ELF-1 (cell line): Measurements from ENCODE around the gene GTF2H4.
A peak's percentile ranks its signal among the peaks of the same experiment; 100 is the strongest.

Experiments used
- DNase-seq: peaks from one replicate; pipeline ENCODE4 v3.0.0-alpha.2; 2016; ENCODE audit warnings: low read depth, low spot score

GTF2H4 gene

DNA sequence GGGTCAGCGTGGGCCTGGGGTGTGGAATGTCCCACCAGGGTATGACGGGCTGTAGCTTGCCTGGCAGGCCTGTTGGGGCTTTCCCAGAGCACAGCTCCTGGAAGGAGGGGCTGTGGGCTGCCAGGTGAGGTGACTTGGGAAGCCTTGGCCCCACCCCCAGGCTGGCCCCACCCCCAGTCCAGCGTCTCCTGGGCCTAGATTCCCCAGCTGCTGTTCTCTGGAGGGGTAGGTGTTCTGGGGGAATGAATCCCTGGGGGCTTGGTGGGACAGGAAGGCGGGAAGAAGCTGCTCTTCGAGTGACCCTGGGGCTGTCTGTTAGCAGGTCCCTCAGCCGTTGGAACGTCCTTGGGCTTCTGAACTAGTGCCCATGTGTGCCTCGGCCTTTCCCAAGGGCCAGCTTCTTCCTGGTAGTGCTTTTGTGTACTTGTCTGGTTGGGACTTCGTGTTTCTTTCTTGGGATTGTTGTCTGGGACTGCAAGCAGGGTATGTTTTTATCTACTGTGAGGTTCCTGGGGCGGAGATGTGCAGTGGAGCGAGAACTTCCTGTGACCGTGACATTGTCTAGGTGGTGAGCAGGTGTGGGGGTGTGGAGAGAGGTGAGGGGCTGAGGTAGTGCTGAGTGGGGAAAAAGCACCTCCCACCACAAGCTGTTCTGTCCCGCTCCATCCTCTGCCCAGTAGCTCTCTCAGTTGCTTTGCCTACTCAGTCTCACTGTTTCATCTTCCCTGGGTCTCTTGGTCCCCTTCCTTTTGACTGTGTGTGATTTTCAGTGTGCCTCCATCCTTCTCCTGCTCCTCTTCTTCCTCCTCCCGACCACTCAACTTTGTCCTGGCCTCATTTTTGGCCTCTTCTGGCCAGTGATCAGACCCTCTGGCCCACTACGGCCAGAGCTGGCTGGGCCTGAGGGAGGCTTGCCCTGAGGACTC, 25.0 kb upstream of the GTF2H4 start:
- DNase-seq, result peak; percentile 76

DNA sequence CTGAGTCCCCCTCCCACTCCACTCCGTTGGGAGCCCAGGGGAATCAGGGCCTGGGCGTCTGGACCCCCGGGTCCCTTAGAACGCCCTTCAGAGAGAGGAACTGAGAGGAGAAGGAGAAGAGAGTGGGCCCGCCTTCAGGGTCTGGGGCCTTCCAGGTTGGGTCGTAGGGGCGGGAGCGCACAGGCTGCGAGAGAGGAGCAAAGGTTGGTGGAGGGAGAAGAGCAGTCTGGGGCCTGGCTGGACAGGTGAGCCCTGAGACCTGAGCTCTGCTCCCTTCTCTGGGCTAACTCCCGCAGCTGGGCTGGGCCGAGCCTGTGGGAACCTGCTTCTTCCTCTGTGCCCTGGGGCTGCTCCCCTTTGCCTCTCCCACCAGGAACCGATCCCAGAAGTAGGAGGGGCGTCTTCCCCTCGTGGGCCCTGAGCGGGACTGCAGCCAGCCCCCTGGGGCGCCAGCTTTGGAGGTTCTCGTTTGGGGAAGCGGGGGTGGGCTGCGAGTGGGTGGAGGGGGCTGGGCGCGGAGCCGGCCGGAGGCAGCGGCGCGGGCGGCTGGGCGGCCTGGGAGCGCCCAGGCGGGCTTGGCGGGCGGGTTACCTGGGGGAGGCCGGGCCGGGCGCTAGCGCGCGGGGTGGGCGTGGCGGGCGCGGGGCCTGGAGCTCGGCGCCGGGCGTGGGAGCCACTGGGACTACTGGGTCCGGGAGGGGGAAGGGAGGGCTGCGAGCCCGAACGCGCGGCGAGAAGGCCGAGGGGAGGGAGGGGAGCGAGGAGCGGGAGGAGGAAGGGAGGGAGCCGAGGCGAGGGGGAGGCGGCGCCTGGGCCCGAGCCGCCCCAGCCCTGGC, 24.1 kb upstream of the GTF2H4 start, which contains the start of gene DDR1:
TSS of gene DDR1 (plus strand) at position 835 of the 836 bp plus-strand sequence. CDS start 4,211 bp downstream, outside the sequence.
- DNase-seq, result peak; percentile 72

DNA sequence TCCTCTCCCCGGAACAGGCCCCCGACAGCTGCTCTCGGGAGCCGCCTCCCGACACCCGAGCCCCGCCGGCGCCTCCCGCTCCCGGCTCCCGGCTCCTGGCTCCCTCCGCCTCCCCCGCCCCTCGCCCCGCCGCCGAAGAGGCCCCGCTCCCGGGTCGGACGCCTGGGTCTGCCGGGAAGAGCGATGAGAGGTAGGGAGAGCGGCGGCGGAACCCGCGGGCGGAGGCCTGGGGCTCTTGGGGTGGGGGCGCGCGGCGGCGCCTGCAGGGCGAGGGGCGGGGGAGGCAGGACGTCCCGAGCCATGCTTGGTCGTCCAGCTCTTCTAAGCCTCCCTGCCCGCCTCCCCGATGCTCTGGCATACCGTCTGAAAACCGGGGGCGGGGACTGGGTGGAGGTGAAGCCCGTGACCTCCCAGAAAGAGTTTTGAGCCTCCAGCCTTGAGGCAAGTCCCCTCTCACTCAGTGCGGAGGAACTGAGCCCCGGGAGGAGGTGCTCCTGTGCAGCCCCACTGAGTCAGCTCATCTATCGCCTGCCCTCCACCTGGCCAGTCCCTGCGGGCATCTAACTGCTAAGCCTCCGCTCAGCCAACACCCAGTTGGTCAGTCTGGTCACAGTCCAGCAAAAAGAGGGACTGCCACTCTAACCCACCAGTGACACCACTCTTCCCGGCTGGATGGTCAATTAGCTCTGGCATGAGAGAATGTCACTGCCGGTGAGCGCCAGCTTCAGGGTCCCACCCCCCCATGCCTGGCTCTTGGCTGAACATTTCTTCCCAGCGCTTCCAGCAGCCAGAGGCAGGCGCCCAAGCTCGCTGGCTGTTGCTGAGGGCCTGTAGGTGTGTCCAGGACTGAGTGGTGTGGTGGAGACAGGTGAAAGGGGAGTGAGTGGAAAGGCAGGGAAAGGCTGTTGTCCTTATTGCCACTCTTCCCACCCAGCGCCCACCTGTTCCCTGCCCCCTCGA, 23.2 kb upstream of the GTF2H4 start:
- peak; percentile 68 for DNase-seq

DNA sequence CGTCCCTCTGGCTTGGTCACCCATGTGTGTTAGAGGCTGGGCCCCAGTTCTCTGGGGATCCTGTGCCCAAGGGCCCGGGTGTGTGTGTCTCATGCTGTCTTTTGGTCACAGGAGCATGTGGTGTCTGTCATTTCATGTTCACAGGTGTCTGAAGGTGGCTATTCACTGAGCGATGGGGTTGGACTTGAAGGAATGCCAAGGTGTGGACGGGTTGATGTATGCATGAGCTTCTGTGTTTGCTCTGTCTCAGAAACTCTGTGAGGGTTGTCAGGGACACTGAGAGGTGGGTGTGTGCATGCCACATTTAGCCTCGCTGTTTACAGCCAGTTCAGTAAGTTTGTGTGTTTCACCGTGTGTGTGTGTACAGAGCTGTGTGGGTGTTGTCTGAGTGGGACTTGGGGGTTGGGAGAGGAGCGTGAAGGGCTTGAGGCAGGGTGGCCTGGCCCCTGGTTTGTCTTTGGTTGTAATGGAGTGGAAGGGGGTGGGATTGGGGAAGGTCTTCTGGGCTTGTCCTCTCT, 22.5 kb upstream of the GTF2H4 start:
- DNase-seq, result peak; percentile 36

DNA sequence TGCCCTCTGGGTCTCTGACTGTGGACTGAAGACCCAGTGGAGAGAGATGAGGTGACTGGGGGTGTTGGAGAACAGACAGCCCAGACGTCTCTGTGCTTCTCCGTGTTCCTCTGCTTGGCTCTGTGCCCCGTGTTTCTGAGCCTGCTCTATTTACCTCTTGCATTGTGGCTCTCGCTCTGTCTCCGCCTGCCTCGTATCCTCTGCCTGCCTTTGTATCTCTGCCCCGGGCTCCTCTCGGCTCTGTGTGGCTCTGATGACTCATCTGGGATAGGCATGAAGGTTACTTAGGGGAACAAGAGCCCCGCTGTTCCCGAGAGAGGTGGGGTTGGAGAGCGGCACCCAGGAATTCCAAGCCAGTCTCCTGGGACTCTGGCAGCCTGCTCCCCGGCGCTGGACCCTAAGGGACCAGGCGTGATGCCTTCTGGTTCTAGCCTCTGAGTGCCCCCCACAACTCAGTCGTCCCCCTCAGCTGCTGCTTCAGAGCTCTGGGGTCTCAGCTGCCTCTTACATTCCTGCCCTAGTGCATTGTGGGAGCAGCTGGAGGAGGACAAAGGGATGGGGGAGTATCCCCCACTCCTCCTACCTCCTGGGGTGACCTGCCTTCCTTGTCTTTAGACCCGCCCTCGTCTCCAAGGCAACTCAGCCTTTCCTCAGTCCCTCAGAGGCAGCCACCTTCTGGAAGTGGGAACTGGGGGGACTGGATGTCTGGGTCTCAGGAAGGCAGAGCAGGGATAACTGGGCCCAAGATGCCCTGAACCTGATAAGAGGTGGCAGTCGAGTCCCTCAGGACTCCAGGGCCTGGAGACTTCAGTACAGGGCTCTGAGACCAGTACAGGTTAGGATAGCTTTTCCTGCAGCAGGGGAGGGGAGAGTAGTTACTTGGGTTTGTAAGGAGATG, 21.8 kb upstream of the GTF2H4 start:
- DNase-seq, result peak; percentile 85

DNA sequence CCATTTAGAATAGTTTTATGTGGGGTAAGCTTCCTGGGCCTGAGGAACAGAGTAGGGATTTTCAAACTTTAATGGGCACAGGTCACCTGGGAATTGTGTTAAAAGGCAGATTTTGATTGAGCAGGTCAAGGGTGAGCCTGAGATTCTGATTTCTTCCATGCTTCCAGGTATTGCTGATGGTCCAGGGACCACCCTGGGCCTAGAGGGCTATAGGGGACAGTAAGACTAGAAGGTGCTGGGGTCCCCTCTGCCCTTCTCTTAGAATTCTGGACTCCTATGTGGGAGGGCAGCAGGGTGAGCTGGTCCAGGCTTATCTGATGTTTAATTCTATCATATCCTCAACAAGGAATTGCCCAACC, 21.1 kb upstream of the GTF2H4 start:
- no peak for DNase-seq

DNA sequence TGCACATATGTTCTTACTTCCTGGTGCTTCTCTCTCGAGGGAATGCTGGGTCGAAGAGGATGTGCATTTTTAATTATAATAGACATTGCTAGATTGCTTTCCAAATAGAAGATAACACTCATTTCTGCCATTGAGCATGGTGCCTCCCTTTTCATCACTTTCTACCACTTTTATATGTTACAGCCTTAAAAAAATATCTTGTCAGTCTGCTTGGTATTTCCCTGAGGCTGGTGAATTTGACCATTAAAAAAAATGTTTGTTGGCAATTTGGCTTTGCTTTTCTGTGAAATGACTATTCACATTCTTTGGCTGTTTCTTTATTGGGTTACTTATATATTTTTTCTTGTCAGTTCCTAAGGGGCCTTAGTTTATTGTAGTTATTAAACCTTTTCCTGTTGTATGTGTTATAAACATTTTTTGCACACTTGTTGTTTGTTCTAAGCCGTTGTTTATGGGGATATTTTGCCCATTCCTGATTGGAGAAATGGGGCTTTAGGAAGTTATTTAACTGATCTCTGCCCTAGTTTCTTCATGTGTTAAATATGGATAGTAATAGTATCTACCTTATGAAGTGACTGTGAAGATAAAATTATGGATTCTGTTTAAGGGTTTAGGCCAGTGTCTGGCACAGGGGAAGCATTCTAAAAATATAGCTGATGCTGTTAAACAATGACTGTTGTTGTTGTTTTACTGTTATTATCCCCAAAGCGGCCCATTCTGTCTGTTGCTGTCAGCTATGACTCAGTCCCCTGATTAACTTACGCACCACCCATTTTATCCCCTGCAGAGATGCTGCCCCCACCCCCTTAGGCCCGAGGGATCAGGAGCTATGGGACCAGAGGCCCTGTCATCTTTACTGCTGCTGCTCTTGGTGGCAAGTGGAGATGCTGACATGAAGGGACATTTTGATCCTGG, 19.8 kb upstream of the GTF2H4 start:
- no peak for DNase-seq

DNA sequence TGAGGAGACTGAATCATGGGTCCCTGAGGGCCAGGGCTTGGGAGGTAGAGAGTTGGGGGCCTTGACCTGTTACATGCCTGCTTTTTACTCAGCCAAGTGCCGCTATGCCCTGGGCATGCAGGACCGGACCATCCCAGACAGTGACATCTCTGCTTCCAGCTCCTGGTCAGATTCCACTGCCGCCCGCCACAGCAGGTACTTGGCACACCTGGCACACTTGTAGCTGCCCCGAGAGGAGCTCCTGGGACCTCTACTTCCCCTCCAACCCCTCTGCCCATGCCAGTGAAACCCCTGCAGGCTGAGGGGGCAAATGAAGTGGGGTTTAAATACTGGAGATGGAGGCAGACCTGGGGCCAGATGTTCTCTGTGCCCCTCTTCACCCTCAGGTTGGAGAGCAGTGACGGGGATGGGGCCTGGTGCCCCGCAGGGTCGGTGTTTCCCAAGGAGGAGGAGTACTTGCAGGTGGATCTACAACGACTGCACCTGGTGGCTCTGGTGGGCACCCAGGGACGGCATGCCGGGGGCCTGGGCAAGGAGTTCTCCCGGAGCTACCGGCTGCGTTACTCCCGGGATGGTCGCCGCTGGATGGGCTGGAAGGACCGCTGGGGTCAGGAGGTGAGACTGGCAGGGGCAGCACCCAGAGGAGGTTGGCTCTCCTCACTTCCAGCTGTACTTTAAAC, 19.1 kb upstream of the GTF2H4 start:
- no peak for DNase-seq

DNA sequence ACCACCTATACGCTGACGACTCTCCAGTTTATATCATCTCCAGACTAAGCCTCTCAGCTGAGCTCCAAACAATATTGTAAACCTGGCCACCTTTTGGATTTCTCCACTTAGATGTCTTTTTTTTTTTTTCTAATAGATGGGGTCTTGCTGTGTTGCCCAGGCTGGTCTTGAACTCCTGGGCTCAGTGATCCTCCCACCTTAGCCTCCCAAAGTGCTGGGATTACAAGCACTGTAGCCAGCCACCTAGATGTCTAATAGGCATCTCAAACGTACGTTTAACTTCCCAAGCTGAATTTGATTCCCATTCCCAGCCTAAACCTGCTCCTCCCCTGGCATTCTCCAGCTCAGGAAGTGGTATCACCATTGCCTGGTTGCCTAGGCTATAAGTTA, 18.5 kb upstream of the GTF2H4 start:
- DNase-seq, result no peak

DNA sequence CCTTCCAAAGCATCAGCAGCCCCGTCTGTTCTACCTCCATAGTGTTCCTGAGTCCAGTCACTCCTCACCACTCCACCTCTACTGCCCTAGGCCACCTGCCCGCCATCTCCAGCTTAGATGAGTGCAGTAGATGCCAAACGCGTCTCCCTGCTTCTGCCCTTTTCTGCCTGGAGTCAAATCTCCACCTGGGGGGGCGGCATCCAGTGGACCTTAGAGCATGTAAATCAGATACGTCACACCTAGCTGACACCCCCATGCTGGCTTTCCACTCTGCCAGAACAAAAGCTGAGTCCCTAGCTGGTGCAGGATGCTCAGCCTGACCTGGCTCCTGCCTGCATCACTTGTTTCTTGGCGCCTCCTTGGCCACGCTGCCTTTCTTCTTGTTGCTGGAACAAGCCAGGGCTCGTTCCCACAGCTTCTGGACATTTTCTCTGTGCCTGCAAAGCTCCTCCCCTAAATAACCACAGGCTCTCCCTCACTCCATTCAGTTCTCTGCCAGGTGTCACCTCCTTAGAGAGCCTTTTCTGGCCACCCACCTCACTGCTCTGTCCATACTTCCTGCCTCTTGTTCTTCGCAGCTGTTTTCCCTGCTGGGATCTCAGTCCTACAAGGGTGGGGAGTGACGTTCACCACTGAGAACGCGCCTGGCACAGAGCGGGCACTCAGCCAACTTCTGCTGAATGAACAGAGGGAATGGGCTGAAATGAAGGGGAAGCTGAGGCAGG, 17.9 kb upstream of the GTF2H4 start:
- DNase-seq, result no peak

DNA sequence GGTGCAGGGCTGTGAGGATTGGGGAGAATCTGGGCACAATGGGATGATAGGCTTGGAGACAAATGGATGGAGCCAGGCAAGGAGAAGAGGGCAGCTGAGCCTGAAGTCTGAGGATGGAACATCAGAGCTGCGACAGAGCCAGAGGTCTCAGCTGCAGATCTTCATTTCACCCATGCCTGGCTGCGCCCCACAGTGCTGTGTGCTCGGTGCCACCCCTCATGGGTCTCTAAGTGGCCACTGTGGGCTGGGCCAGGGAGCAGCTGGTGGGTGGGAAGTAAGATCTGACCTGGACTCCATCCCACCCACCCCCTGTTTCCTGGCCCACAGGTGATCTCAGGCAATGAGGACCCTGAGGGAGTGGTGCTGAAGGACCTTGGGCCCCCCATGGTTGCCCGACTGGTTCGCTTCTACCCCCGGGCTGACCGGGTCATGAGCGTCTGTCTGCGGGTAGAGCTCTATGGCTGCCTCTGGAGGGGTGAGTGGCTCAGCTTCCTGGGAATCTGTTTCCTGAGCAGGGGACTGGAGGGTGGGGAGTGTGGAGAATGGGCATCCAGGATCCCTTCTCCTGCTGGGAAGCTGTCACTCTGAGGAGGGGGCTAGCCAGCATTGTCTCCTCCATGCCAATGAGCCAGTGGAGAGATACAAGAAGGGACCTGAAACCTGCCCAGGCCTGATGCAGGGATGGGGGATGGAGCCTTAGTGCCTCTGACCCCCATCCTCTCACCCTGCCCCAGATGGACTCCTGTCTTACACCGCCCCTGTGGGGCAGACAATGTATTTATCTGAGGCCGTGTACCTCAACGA, 17.2 kb upstream of the GTF2H4 start:
- DNase-seq, result no peak

DNA sequence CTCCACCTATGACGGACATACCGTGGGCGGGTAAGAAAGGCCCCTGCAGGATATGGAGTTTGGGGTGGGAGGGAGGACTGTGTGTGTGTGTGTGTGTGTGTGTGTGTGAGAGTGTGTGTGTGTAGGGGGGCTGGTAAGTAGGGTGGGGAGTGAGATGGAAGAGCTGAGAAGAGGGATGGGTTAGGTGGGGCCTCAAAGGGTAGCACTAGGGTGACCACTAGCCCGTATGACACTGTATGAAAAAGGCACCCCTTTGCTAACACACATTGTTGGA, 16.6 kb upstream of the GTF2H4 start:
- DNase-seq, result no peak

DNA sequence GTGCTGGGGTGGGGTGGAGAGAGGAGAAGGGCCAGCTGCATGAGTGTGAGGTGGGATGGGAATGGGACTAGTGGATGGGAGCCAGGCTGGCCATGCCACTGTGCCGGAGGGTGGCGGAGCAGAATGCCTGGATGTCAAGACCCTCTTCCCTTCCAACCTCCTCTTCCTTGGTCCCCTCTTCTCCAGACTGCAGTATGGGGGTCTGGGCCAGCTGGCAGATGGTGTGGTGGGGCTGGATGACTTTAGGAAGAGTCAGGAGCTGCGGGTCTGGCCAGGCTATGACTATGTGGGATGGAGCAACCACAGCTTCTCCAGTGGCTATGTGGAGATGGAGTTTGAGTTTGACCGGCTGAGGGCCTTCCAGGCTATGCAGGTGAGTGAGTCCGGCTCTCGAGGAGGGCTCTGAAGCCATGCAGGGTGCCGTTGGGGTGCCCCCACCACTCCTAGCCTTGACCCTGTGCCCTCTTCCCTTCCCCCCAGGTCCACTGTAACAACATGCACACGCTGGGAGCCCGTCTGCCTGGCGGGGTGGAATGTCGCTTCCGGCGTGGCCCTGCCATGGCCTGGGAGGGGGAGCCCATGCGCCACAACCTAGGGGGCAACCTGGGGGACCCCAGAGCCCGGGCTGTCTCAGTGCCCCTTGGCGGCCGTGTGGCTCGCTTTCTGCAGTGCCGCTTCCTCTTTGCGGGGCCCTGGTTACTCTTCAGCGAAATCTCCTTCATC, 16.0 kb upstream of the GTF2H4 start:
- no peak for DNase-seq

DNA sequence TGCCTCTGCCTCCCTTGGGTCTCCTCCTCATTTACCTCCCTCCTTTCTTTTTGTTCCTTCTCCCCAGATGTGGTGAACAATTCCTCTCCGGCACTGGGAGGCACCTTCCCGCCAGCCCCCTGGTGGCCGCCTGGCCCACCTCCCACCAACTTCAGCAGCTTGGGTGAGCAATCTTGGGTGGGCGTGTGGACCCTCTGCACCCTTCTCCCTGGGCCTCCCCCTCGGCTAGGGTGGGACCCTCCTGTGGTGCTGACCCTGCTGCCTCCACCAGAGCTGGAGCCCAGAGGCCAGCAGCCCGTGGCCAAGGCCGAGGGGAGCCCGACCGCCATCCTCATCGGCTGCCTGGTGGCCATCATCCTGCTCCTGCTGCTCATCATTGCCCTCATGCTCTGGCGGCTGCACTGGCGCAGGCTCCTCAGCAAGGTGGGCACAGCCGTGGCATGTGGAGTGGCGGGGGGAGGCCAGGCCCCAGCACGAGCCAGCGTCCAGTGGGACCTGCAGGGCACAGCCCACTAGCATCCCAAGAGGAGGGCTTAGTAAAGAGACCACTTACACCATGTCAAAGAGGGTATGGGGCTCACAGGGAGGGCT, 14.9 kb upstream of the GTF2H4 start:
- peak; percentile 35 for DNase-seq

DNA sequence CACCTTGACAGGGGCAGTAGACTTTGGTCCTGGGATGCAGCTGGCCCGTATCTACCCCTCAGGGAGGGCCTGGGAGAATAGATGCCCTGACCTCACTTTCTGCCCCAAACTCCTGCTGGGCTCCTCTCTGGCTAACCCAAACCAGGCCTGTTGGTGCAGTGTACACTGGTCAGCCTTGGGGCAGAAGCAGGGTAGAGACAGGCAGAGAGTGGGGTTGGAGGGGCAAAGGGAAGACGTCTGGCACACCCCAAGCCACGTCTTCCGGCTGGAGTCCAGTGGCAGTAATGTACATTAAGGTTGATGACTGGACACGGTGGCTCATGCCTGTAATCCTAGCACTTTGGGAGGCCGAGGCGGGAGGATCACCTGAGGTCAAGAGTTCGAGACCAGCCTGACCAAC, 14.3 kb upstream of the GTF2H4 start:
- no peak for DNase-seq

DNA sequence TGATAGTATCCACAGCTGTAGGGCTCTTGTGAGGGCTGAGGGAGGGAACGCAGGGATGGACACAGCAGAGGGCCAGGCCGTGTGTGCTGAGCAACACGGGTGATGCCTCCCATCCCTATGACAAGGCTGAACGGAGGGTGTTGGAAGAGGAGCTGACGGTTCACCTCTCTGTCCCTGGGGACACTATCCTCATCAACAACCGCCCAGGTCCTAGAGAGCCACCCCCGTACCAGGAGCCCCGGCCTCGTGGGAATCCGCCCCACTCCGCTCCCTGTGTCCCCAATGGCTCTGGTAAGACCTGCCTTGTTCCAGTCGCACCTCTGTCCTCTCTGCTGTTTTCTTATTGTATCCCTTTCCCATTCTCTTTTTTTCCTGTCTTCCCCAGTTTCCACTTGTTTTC, 13.6 kb upstream of the GTF2H4 start:
- DNase-seq, result no peak
